Hepatocyte (in vitro differentiated cells): ENCODE results near the gene SPP1.

Experiments
- CTCF ChIP-seq: fragments of 200-600 bp; sonication (generic); IDR thresholded peaks from 2 replicates; pipeline ENCODE4 v1.5.1; 2016; ENCODE audit warnings: antibody characterized with exemption, mild to moderate bottlenecking; ENCODE audit not compliant: poor library complexity
- EZH2phosphoT487 ChIP-seq: fragments of 200-600 bp; sonication (generic); IDR thresholded peaks from one replicate; pipeline ENCODE4 v1.6.1; 2018; ENCODE audit warnings: antibody characterized with exemption, mild to moderate bottlenecking, low read depth, moderate library complexity; ENCODE audit not compliant: unreplicated experiment, severe bottlenecking

DNA sequence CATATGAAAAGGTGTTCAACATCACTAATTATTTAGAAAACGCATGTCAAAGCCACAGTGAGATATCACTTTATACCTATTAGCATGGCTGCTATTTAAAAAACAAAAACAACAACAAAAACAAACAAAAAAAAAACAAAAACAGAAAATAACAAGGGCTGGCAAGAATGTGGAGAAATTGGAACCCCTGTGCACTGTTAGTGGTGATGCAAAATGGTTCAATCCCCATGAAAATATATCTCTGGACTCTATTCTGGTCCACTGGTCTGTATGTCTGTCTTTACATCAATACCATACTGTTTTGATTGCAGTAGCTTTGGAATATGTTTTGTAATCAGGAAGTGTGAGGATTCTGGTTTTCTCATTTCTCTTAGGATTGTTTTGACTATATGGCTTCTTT, 43.6 kb upstream of the SPP1 start:
- no peak for TF ChIP-seq EZH2phosphoT487
- TF ChIP-seq CTCF = no peak
